Neural cell (in vitro differentiated cells): ENCODE results near the gene KSR2. TPM values are rescaled to one million over a fixed set of nuclear protein-coding genes. Genes with fewer than 3 reads are reported as not detected.
"Not testable (repeated sequence)": the region's sequence is repeated elsewhere in the genome, so short reads cannot be mapped to it uniquely, and the experiment has no call there.

Experiments
- H2AFZ ChIP-seq: fragments of 200-600, 300-800 bp; sonication (generic), shearing (Covaris generic); 2 replicates; pipeline ENCODE4 v1.6.0; 2014; ENCODE audit warnings: low read depth, mild to moderate bottlenecking, antibody characterized with exemption, low read length, moderate library complexity
- H3F3A ChIP-seq: fragments of 200-600 bp; shearing (Covaris generic); 2 replicates; pipeline ENCODE4 v1.6.1; 2016; ENCODE audit warnings: mild to moderate bottlenecking, moderate library complexity, mixed read lengths, antibody characterized with exemption, low read length; ENCODE audit not compliant: insufficient read depth, poor library complexity, severe bottlenecking
- H3K27ac ChIP-seq: fragments of 200-600, 300-800 bp; sonication (generic), shearing (Covaris generic); 2 replicates; pipeline ENCODE4 v1.5.1; 2014; ENCODE audit warnings: mild to moderate bottlenecking, low read length, moderate library complexity
- H3K27me3 ChIP-seq: fragments of 300-800, 200-600 bp; sonication (generic), shearing (Covaris generic); 2 replicates; pipeline ENCODE4 v1.6.0; 2014; ENCODE audit warnings: mild to moderate bottlenecking, low read depth, low read length, moderate library complexity; ENCODE audit not compliant: insufficient read depth
- H3K36me3 ChIP-seq: fragments of 300-800, 200-600 bp; sonication (generic), shearing (Covaris generic); 2 replicates; pipeline ENCODE4 v1.5.1; 2014; ENCODE audit warnings: mild to moderate bottlenecking, antibody characterized with exemption, low read length, moderate library complexity; ENCODE audit not compliant: insufficient read depth
- H3K4me2 ChIP-seq: fragments of 300-800, 200-600 bp; sonication (generic), shearing (Covaris generic); 2 replicates; pipeline ENCODE4 v1.6.0; 2014; ENCODE audit warnings: mild to moderate bottlenecking, low read length
- H3K4me3 ChIP-seq: fragments of 300-800, 200-600 bp; sonication (generic), shearing (Covaris generic); 2 replicates; pipeline ENCODE4 v1.5.1; 2014; ENCODE audit warnings: mild to moderate bottlenecking, low read length, moderate library complexity
- H3K79me2 ChIP-seq: fragments of 200-600 bp; shearing (Covaris generic); replicated peaks from 2 replicates; pipeline ENCODE4 v1.6.0; 2014; ENCODE audit warnings: mild to moderate bottlenecking, low read length, moderate library complexity; ENCODE audit not compliant: insufficient read depth
- H3K9ac ChIP-seq: fragments of 300-800, 200-600 bp; sonication (generic), shearing (Covaris generic); 2 replicates; pipeline ENCODE4 v1.6.1; 2016; ENCODE audit warnings: mild to moderate bottlenecking, low read length, mixed read lengths
- H3K9me2 ChIP-seq: fragments of 200-600 bp; shearing (Covaris generic); 2 replicates; pipeline ENCODE4 v1.6.1; 2016; ENCODE audit warnings: mild to moderate bottlenecking, low read length, mixed read lengths; ENCODE audit not compliant: insufficient read depth
- H3K9me3 ChIP-seq: fragments of 200-600, 300-800 bp; sonication (generic), shearing (Covaris generic); 2 replicates; pipeline ENCODE4 v1.6.1; 2016; ENCODE audit warnings: mild to moderate bottlenecking, mixed run types, low read length, moderate library complexity, mixed read lengths
- H4K20me1 ChIP-seq: fragments of 200-600 bp; shearing (Covaris generic); 2 replicates; pipeline ENCODE4 v1.6.1; 2016; ENCODE audit warnings: mild to moderate bottlenecking, mixed run types; ENCODE audit not compliant: insufficient read depth
- CTCF ChIP-seq: fragments of 450-650 bp; IDR thresholded peaks from 2 replicates; pipeline ENCODE4 v1.5.1; 2014; ENCODE audit warnings: antibody characterized with exemption, mild to moderate bottlenecking, moderate library complexity; ENCODE audit not compliant: poor library complexity, severe bottlenecking
- EP300 ChIP-seq: fragments of 450-650 bp; conservative IDR thresholded peaks from 2 replicates; pipeline ENCODE4 v1.6.1; 2014; ENCODE audit warnings: antibody characterized with exemption, mild to moderate bottlenecking, moderate library complexity; ENCODE audit not compliant: poor library complexity, severe bottlenecking
- EZH2 ChIP-seq: fragments of 200-600, 300-800 bp; shearing (Covaris generic), sonication (generic); IDR thresholded peaks from 2 replicates; pipeline ENCODE4 v1.6.1; 2014; ENCODE audit warnings: antibody characterized with exemption, low read length, borderline replicate concordance, mild to moderate bottlenecking; ENCODE audit not compliant: insufficient read depth, poor library complexity, severe bottlenecking
- MXI1 ChIP-seq: fragments of 450-650 bp; conservative IDR thresholded peaks from 2 replicates; pipeline ENCODE4 v1.6.1; 2014; ENCODE audit warnings: antibody characterized with exemption, mild to moderate bottlenecking; ENCODE audit not compliant: poor library complexity, severe bottlenecking
- POLR2AphosphoS5 ChIP-seq: IDR thresholded peaks from 2 replicates; pipeline ENCODE4 v1.6.1; 2012
- RAD21 ChIP-seq: fragments of 450-650 bp; conservative IDR thresholded peaks from 2 replicates; pipeline ENCODE4 v1.6.1; 2014; ENCODE audit warnings: antibody characterized with exemption, mild to moderate bottlenecking, moderate library complexity
- REST ChIP-seq: IDR thresholded peaks from 2 replicates; pipeline ENCODE4 v1.6.1; 2012; ENCODE audit warnings: borderline replicate concordance
- SMC3 ChIP-seq: fragments of 450-650 bp; conservative IDR thresholded peaks from 2 replicates; pipeline ENCODE4 v1.6.1; 2014; ENCODE audit warnings: antibody characterized with exemption, mild to moderate bottlenecking, moderate library complexity; ENCODE audit not compliant: poor library complexity
- TAF1 ChIP-seq: IDR thresholded peaks from 2 replicates; pipeline ENCODE4 v1.6.1; 2012; ENCODE audit warnings: low read depth
- polyA plus RNA-seq: library from polyadenylated mRNA; depleted of rRNA; stranded (reverse); fragments of >200 nt; gene quantifications from 2 replicates; pipeline ENCODE4 v1.2.3, GENCODE V29; 2014

KSR2 gene
- polyA plus RNA-seq, 1 donor from 2014 or later, result 3.0 TPM

GRCh38 chr12:117863002-117863709, 105.6 kb downstream of the KSR2 start:
- no peak overlapping the region for H3K27ac ChIP-seq
- H3F3A ChIP-seq, result no peaks in the 10 kb centered on the region
- H3K9me3 ChIP-seq, result no peaks in the 10 kb centered on the region
- no peak overlapping the region for H3K4me2 ChIP-seq
- H3K79me2 ChIP-seq, result no peaks in the 10 kb centered on the region
- H4K20me1 ChIP-seq, result no peaks in the 10 kb centered on the region
- H2AFZ ChIP-seq, result no peak overlapping the region
- H3K9me2 ChIP-seq, result no peaks in the 10 kb centered on the region
- no peaks in the 10 kb centered on the region for H3K36me3 ChIP-seq
- no peaks in the 10 kb centered on the region for H3K27me3 ChIP-seq
- no peak overlapping the region for H3K9ac ChIP-seq
- TF ChIP-seq CTCF (no peak), POLR2AphosphoS5 (no peak), TAF1 (no peak), EZH2 (no peak), MXI1 (no peak), SMC3 (no peak), EP300 (no peak), RAD21 (no peak), REST (no peak)
- no peak overlapping the region for H3K4me3 ChIP-seq

GRCh38 chr12:117861691-117862090, 107.1 kb downstream of the KSR2 start:
- H2AFZ ChIP-seq, result no peak overlapping the region
- H3K36me3 ChIP-seq, result no peaks in the 10 kb centered on the region
- TF ChIP-seq EP300 (no peak), POLR2AphosphoS5 (no peak), RAD21 (no peak), CTCF (no peak), MXI1 (no peak), REST (no peak), TAF1 (no peak), EZH2 (no peak), SMC3 (no peak)
- no peak overlapping the region for H3K27ac ChIP-seq
- no peaks in the 10 kb centered on the region for H4K20me1 ChIP-seq
- H3K9ac ChIP-seq, result no peak overlapping the region
- no peaks in the 10 kb centered on the region for H3K9me3 ChIP-seq
- no peaks in the 10 kb centered on the region for H3K9me2 ChIP-seq
- no peaks in the 10 kb centered on the region for H3K27me3 ChIP-seq
- H3F3A ChIP-seq, result no peaks in the 10 kb centered on the region
- no peaks in the 10 kb centered on the region for H3K79me2 ChIP-seq
- H3K4me3 ChIP-seq, result no peak overlapping the region
- H3K4me2 ChIP-seq, result no peak overlapping the region

GRCh38 chr12:117860787-117861290, 108.0 kb downstream of the KSR2 start:
- H3K4me3 ChIP-seq, H3F3A ChIP-seq, H3K9me3 ChIP-seq, H3K4me2 ChIP-seq, H2AFZ ChIP-seq, H3K9me2 ChIP-seq, H3K79me2 ChIP-seq, H3K27ac ChIP-seq, H4K20me1 ChIP-seq, H3K27me3 ChIP-seq, H3K9ac ChIP-seq, H3K36me3 ChIP-seq: not testable (repeated sequence)
